HG03442 (cell line): ENCODE measurements around the gene WFS1.
A peak's percentile ranks its signal among the peaks of the same experiment; 100 is the strongest.

Source experiments
- ATAC-seq: cut with Tn5 transposase; IDR thresholded peaks from one replicate; pipeline ENCODE4 v1.9.1; 2021; ENCODE audit warnings: mild to moderate bottlenecking, moderate library complexity; ENCODE audit not compliant: unreplicated experiment

Gene WFS1, protein sequence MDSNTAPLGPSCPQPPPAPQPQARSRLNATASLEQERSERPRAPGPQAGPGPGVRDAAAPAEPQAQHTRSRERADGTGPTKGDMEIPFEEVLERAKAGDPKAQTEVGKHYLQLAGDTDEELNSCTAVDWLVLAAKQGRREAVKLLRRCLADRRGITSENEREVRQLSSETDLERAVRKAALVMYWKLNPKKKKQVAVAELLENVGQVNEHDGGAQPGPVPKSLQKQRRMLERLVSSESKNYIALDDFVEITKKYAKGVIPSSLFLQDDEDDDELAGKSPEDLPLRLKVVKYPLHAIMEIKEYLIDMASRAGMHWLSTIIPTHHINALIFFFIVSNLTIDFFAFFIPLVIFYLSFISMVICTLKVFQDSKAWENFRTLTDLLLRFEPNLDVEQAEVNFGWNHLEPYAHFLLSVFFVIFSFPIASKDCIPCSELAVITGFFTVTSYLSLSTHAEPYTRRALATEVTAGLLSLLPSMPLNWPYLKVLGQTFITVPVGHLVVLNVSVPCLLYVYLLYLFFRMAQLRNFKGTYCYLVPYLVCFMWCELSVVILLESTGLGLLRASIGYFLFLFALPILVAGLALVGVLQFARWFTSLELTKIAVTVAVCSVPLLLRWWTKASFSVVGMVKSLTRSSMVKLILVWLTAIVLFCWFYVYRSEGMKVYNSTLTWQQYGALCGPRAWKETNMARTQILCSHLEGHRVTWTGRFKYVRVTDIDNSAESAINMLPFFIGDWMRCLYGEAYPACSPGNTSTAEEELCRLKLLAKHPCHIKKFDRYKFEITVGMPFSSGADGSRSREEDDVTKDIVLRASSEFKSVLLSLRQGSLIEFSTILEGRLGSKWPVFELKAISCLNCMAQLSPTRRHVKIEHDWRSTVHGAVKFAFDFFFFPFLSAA

DNA sequence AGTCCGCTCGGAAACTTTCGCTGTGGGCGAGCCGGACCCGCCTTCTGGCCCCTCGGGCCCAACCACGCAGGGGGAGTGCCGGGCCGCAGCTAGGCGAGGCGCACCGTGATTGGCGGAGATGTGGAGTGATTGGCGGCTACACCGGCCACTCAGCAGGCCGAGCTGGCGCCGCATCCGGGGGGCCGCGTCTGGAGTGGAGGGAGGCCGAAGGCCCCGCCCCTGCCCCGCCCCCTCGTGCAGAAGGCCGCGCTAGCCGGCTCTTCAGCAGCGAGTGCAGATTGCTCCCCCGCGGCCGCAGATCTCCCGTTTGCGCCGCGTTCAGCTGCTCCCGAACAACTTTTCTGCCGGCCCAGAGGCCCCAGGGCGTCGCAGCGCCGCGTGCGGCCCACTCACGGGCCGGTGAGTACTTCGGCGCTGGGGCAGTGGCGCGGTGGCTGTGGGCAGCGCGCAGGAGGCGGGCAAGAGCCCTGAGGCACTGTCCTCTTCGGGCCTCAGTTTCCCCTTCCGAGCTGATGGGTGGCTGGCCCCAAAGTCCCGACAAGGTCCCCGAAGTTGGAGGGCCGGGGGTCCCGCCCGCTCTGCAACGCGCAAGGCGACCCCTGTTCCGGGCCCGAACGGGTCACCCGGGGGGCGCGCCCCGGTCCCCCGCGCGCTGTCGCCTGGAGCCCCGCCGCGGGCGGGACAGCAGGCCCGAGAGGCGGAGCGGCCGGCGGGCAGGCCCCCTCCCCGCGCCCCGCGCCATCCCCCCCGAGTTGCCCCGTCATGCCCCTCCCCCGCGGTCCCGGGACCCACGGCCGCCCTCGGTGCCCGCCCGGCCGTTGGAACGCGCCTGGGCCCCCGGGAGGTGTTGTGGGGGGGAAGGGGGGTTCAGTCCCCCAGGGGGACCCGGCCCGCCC, at the start of gene WFS1:
TSS of gene WFS1 (plus strand) at position 235 of the 896 bp plus-strand sequence. CDS start 7,606 bp downstream, outside the sequence.
- ATAC-seq = peak; percentile 100

DNA sequence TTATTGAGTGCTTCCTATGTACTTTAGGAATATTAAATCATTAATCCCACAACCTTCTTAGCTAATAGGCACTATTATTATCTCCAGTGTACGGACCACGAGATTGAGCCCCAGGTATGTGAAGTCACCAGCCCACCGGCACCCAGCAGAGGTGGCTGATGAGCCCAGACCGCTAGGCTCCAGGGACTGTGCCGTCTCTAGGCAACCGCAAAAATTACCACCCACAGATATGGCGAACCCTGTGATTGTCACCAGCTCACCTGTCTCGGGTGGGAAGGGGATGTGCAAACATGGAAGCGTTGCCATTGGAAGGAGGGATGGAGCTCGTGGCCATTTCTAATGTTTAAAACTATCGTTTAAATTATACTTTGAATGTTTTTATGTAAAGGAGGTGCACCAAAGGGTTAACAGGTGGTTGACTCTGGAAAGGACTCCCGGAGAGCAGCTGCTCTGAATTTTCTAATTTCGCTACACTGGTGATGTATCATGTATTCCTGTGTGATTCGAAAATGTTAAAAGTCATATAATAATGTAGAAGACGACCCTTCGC, 48.3 kb upstream of the WFS1 start:
- no peak for ATAC-seq

DNA sequence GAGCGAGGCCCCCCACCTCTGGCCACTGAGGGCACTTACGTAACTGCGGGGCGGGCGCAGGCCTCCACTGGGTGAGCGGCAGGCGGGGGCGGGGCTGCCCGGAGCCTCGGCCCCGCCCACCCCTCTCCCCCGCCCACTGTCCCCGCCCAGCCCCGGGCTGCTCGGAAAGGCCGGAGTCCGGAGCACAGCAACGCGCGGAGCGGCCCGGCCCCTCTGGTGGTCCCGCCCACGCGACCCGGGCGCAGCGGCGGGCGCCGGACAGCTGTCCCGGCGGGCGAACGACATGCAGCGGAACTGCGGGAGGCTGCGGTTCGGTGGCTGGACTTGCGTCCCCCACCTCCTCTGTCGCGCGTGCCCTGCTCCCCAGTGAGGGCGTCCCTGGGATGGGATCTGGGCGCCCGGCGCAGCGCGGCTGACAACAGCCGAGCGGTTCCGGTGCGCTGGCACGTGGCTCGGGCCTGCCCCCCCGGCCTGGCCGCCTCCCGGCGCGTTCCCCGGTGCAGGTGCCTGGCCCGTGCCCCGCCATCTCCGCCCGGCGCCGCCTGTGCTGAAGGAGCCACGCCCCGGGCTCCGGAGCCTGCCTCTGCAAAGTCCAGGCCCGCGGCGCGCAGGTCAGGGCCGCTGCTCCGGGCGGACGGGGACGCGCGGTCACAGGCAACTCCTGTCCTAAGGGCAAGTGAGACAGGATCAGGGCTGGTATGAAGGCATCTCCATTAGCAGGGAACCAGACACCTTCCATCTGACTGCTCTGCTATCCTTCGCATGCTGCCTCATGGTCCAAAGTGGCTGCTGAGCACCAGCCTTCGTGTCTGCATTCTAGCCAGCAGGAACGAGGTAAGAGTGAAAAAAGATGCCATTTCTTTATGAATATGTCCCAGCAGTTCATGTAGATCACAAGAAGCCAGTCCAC, 47.5 kb upstream of the WFS1 start:
- no peak for ATAC-seq

DNA sequence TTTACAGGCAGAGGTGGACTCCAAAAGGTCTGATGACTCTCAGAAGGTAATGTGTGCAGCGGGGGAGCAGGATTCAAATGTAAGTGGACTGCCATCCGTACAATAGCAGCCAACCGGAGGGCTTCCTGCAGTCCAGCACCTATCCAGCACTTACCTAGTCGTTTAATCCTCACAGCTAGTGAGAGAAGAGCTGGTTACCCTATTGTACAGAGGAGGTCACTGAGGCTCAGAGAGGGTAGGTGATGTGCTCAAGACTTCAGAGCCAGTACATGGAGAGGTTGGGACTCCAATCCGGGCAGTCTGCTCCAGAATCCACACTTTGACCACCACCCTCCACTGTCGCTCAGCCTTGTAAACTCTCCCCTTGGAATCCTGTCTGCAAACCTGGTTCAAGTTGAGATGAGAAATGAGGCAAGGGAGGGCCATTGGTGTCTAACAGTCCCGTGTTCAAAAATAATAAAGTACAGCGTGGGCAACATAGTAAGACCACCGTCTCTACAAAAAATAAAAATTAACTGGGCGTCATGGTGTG, 46.8 kb upstream of the WFS1 start:
- ATAC-seq = no peak

DNA sequence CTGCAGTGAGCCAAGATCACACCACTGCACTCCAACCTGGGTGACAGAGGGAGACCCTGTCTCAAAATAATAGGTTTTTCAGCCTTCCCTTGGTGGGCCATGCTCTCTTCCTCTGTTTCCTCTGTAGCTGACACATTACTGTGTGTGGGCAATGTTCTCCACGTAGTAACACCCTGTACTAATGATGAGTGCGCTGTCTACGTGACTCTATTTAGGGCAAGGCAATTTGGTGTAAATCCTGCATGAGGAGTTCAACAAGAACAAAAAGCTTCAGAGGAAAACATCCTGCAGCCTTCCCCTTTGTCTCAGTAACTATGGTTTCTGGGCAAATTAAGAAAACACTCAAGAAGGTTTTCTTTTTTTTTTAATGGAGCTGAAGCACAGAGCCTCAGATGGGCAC, 44.9 kb upstream of the WFS1 start:
- ATAC-seq = no peak

DNA sequence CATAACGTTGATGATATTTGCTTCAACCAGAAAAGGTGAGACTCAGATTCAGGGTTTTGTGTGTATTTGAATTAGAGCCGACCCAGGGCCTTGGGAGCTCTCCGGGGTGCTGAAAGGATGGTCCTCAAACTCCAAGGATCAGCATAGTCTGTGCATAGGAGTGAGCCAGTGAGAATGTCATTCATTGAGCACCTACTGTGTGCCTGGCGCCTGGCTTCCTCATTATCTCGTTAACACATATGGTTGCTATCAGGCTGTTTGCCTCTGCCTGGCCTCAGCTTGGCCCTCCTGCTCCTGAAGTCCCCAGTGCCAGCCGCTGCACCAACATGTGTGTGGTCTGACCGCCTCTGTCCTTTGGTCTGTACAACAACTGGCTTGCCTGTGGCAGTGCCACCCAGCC, 44.2 kb upstream of the WFS1 start:
- ATAC-seq = no peak

DNA sequence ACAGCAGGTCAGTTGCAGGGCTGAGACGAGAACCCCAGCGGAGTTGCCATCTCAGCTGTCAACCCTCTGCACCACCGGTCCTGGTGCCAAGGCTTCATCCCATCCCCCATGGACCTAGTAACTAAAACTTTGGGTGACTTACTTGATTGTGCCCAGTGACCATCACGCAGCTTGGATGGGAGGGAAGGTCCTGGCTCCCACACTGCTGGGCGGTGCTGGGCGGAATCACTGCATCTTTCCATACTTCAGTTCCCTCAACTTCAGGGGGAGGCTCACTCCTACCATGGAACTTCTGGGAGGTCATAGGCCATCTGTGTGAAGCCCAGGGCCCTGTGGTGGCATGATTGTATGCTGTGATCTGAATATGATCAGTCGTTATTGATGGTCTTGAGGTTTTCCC, 43.1 kb upstream of the WFS1 start:
- no peak for ATAC-seq

DNA sequence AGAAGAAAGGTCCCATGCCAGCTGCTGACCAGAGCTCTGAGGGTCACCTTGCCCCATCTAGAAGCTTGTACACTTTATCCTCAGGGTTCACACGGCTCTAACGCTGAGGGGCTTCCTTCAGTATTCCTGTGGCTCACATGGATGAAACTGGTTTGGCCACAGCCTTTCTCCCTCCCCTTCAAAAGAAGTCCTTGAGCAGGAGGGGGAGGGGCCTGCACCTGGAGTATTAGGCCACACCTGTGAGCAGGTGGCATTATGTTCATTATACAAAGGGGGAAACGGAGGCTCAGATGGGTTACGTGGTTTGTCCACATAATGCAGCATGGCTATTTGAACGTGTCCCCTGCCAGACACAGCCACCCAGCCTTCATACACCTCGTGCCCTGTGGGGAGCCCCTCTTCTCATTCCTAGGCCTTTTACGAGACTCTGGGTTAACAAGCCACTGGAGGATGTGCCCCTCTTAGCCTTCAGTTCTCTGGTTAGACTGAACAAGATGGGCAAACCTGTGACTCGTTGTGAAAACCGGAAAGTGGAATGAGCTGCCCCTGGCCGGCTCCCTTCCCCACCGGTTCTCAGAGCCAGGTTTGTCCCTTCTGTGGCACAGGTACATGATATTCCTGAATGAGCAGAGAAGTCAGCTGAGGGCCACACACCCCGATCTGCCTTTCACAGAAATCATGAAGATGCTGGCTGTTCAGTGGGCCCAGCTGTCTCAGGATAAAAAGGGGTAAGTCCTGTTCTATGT, 42.1 kb upstream of the WFS1 start:
- ATAC-seq = no peak

DNA sequence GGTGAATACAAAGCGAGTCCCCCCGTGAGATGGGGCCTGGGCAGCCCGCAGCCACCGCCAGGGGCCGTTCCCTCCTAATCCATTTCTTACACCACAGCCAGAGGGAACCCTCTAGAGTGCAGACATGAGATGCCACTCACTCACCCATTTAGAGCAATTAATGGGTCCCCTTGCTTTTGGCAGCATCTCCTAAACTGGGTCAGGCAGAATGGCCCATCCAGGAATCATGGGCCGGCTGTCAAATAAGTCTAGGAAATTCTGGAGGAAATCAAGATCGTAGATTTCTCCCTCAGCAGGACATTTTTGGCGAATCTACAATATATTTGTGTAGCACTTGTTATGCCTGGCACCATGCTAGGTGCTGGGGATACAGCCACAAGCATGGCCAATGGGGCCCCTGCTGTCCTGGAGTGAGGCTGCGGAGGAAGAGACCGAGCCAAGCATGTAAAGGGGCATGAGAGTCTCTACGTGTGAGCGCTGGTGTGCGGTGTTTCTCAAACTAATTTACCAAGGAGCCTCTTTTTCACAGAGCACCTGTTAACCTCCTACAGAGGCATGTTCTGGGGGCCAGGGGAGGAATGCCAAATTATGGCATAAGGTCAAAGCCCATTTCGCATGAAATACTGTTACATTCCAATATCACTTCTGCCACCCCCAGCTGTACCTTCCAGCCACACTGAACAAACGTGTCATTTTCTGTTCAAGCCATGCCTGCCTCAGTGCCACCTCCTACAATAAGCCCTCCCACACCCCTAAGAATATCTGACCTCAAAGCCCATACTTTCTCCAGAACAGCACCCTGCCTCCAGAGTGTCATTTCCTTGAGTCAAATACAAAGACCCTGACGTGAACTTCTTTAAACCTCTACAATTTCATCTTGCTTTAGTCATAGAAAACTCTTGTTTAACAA, 41.2 kb upstream of the WFS1 start:
- ATAC-seq = no peak

DNA sequence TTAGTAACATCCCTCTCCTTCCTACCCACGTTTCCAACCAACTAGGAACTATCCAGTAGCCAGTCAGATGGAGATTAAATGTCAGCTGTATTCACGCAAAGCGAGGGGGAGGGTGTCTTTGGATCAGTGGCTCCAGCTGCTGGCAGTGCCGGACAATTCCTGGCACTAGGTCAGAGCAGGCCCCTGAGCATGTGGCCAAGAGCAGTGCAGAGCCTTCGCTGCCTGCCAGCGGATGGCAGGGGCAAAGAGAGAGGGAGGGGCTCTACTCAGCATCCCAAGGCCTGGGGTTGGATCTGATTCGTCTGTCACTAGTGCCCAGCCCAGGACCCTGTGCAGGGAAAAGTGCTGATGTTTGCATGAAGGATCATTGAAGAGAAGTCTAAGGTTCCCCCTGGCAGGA, 40.6 kb upstream of the WFS1 start:
- no peak for ATAC-seq

DNA sequence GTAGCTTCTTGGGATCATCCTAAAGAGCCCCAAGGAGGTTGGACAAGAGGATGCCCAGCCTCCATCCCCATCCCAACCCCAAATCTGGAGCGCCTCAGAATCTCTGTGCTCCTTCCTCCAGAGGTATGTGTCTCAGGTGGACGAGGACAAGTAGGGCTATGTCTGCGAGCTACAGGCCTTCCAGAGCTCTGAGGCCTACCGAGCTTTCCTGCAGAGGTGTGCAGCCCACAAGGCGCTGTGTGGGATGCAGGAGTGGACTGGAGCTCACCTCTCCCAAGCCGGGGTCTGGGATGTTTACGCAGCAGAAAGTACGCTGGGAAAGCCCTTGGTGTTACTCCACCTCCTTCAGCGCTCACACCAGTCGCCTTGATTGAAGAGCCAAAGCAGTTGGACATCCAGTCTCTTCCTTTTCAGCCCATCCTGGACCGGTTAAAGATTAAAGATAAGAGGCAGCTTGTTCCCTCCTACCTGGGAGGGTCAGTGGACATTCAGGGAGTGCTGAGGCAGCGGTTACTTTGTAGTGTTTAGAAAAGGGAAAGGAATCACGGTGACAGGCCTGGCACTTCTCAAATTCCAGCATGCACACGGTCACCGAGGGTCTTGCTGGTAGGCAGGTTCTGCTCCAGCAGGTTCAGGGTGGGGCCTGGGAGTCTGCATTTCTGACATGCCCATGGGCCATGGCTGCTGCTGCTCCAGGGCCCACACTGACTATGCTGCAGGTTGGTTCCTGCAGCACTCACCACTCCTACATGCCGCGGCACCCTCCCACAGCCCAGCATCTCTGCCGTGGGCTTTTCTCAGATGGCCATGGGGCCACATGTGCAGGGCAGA, 39.8 kb upstream of the WFS1 start:
- ATAC-seq = no peak

DNA sequence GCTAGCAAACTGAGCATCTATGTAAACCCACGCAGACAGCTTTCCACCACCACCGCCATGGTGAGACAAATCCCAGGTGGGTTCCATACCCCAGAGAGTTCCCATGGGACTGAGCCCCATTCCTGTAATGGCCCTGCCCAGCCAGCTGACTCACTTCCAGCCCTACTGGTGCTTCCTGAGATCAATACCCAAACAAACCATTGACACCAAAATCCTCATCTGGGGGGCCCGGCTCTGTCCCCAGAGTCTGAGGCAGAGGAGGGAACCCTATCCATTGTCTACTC, 39.2 kb upstream of the WFS1 start:
- ATAC-seq = no peak

DNA sequence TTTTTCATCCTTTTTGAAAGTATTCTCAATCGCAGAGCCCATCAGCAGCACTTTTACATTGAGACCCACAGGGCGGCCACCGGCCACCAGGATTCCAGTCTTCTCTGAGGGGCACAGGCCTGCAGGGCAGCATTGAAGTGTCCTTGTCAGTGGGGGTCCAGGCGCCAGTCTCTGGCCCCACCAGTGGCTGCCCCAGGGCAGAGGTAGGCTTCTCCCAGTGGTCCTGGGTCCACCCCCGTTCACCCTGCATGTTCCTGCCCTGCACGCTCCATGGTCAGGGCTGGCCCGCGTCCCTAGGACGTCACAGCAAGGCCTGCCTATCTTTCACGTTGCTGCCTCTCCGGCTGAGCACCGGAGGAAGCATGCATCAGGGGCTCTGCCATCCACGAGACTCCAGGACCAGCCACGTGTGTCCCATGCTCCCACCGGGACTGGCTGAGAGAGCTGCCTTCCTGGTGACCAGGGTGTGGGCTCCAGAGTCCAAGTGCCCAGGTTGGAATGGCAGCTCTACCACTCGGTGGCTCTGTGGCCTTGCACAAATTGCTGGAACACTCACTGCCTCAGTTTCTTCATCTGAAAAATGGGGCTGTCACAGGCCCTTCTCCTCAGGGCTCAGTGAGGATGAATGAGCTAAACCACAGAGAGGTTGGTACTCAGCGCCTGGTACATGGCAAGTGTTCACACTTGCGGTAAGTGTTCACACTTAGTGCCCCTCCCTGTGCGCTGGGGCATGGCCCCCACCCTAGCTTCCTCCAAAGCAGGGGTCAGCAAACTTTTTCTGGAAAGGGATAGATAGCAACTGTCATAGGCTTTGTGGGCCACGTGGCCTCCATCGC, 38.6 kb upstream of the WFS1 start:
- no peak for ATAC-seq

DNA sequence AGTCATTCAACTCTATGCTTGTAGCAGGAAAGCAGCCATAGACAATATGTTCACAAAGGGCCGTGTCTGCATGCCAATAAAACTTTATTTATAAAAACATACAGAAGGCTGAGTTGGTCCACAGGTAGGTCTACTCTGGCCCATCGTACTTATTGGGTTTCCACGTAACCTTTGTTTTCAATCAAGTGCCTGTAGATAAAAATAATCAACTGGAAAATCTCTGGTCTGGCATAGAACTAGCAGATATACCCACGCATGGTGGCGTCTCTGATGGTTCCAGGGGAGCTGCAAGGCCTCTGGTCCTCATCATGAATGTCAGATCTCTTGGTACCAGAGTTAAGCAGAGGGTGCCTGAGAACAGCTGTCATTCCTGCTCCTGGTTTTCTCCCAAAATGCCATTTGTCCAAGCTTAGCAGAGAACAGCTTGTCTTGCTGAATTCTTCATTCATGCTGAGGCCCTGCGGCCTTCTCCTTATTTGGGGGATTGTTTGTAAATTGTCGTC, 37.9 kb upstream of the WFS1 start:
- no peak for ATAC-seq

DNA sequence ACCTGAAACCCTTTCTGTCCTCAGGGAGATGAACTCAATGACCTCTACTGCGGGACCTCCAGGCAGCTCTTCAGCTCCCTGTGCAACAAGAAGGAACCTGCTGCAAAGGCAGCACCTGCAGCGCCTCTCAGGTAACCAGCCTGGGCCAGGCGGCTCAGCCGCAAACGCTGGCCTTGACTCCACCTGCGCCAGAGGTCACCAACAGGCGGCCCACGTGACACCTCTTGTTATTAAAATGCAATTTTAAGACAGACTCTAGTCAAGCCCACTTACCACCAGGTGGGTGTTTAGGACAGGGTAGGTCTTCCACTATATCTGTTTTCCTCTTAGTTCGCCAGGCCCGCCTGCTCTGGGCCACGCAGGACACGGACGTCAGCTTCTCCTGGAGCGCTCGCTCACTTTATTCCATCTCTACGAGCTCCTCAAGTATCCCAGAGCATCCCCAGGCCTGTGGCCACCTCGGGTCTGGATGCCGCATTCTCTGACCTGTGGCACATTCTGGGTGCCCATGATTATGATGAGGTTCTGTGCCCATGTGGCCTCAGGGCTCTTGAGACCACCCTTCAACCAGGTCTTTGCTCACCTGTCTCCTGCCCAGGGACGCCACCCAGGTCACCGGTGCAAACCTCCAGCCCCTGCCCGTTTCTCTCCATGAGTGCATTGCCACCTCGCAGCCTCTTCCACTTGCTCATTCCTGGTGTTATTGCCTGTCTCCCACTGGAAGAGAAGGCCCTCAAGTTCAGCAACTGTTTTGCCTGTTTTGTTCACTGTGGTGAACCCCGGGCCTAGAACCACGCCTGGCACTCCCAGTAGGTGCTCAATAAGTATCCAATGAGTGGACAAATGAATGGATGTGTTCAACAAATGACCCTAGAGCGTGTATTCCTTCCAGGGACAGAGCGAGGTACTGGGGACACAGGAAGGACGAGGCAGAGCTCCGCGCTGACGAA, 36.5 kb upstream of the WFS1 start:
- no peak for ATAC-seq
